ENCODE measurements around the gene NLGN2. TPM values are rescaled to one million over a fixed set of nuclear protein-coding genes. Genes with fewer than 3 reads are reported as not detected.
A peak's percentile ranks its signal among the peaks of the same experiment; 100 is the strongest.

The NLGN2 gene
- total and polyA plus RNA-seq, 2 experiments from 2014 or later: 5.2 to 26.3 TPM

GRCh38 chr17:7429722-7430121 lies 22.1 kb downstream of the NLGN2 start:
- DNase-seq (ENCODE audit: low read depth in 1 of 2, low spot score in 1 of 2): no peak
- H3K27me3 ChIP-seq: no peaks in the 10 kb centered on the region
- TF ChIP-seq, protein P1, sequence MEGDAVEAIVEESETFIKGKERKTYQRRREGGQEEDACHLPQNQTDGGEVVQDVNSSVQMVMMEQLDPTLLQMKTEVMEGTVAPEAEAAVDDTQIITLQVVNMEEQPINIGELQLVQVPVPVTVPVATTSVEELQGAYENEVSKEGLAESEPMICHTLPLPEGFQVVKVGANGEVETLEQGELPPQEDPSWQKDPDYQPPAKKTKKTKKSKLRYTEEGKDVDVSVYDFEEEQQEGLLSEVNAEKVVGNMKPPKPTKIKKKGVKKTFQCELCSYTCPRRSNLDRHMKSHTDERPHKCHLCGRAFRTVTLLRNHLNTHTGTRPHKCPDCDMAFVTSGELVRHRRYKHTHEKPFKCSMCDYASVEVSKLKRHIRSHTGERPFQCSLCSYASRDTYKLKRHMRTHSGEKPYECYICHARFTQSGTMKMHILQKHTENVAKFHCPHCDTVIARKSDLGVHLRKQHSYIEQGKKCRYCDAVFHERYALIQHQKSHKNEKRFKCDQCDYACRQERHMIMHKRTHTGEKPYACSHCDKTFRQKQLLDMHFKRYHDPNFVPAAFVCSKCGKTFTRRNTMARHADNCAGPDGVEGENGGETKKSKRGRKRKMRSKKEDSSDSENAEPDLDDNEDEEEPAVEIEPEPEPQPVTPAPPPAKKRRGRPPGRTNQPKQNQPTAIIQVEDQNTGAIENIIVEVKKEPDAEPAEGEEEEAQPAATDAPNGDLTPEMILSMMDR (IDR thresholded peaks at IDR 0.05; ENCODE audit: low read depth, low read length): no peak
- H3K27ac ChIP-seq: no peak overlapping the region
- H3K36me3 ChIP-seq: no peaks in the 10 kb centered on the region
- no peaks in the 10 kb centered on the region for H3K9me3 ChIP-seq (ENCODE audit: low read depth)
- H3K4me1 ChIP-seq (ENCODE audit: low read depth): no peaks in the 10 kb centered on the region
- no peak overlapping the region for H3K4me3 ChIP-seq

- no peak overlapping the region for H3K27ac ChIP-seq
- H3K36me3 ChIP-seq: no peaks in the 10 kb centered on the region
- TF ChIP-seq, protein P1 (IDR thresholded peaks at IDR 0.05; ENCODE audit: low read depth, low read length): no peak
- no peaks in the 10 kb centered on the region for H3K4me1 ChIP-seq (ENCODE audit: low read depth)
- H3K9me3 ChIP-seq (ENCODE audit: low read depth): no peaks in the 10 kb centered on the region
- no peaks in the 10 kb centered on the region for H3K27me3 ChIP-seq
- DNase-seq (ENCODE audit: low read depth in 1 of 2, low spot score in 1 of 2): no peak
- no peak overlapping the region for H3K4me3 ChIP-seq
Observed at GRCh38 chr17:7431231-7431630, 23.6 kb downstream of the NLGN2 start.

- no peak overlapping the region for H3K4me3 ChIP-seq
- DNase-seq (ENCODE audit: low read depth in 1 of 2, low spot score in 1 of 2): no peak
- TF ChIP-seq, protein P1 (IDR thresholded peaks at IDR 0.05; ENCODE audit: low read depth, low read length): no peak
- H3K27me3 ChIP-seq: no peaks in the 10 kb centered on the region
- no peak overlapping the region for H3K27ac ChIP-seq
- H3K36me3 ChIP-seq: no peaks in the 10 kb centered on the region
- H3K9me3 ChIP-seq (ENCODE audit: low read depth): no peaks in the 10 kb centered on the region
- peaks cover 2% of the 10 kb centered on the region for H3K4me1 ChIP-seq (ENCODE audit: low read depth)
Observed at GRCh38 chr17:7432296-7432695, 24.7 kb downstream of the NLGN2 start.

GRCh38 chr17:7435676-7436555 lies 28.3 kb downstream of the NLGN2 start:
- no peaks in the 10 kb centered on the region for H3K36me3 ChIP-seq
- peaks cover 16% of the 10 kb centered on the region for H3K4me1 ChIP-seq (ENCODE audit: low read depth)
- H3K27me3 ChIP-seq: no peaks in the 10 kb centered on the region
- no peaks in the 10 kb centered on the region for H3K9me3 ChIP-seq (ENCODE audit: low read depth)
- TF ChIP-seq, protein P1 (IDR thresholded peaks at IDR 0.05; ENCODE audit: low read depth, low read length): peak; percentile 2
- H3K27ac ChIP-seq: no peak overlapping the region
- DNase-seq (ENCODE audit: low read depth in 1 of 2, low spot score in 1 of 2): peak; percentile 20 to 46
- H3K4me3 ChIP-seq: peak overlapping the region; percentile 55

GRCh38 chr17:7436556-7437368 lies 29.1 kb downstream of the NLGN2 start:
- H3K4me3 ChIP-seq: peak overlapping the region; percentile 64
- TF ChIP-seq, protein P1 (IDR thresholded peaks at IDR 0.05; ENCODE audit: low read depth, low read length): peak; percentile 79
- no peaks in the 10 kb centered on the region for H3K27me3 ChIP-seq
- H3K9me3 ChIP-seq (ENCODE audit: low read depth): no peaks in the 10 kb centered on the region
- H3K27ac ChIP-seq: no peak overlapping the region
- no peaks in the 10 kb centered on the region for H3K36me3 ChIP-seq
- peaks cover 20% of the 10 kb centered on the region for H3K4me1 ChIP-seq (ENCODE audit: low read depth)
- peak; percentile 80 to 92 for DNase-seq (ENCODE audit: low read depth in 1 of 2, low spot score in 1 of 2)

Data from cardiac muscle cell (in vitro differentiated cells and primary cell).